ENCODE data around the gene CARTPT.
A peak's percentile ranks its signal among the peaks of the same experiment; 100 is the strongest.

Gene CARTPT

DNA sequence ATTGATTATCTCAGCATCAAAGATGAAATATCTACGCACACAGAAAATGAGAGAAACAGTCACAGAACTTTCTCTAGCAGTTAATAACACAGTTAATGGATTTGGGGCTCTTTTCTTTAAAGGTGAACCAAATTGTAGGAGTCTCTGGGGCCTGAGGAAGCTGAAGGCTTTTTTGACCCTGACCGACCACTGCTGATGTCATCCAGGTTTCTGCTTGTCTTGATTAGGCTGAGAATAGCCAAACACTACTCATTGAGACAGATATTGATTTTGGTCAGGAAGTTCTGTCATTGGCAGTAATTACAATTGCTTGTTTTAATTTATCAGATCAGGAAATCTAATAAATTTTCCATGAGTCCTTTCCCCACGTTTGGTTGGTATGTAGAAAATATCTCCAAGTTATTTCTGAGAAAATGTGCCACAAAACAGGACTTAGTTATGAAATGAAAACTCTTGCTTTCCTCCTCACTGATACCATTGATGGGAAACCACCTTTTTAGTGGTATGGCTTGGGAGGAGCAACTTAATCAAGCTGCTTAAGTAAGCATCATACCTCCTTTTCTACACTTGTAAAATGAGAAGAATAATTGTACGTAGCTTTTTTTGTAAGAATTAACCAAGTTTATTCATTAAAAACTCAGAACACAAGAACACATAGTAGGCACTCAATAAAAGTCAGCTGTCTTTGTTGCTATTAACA lies 19.7 kb downstream of the CARTPT start:
- no peak for DNase-seq

DNA sequence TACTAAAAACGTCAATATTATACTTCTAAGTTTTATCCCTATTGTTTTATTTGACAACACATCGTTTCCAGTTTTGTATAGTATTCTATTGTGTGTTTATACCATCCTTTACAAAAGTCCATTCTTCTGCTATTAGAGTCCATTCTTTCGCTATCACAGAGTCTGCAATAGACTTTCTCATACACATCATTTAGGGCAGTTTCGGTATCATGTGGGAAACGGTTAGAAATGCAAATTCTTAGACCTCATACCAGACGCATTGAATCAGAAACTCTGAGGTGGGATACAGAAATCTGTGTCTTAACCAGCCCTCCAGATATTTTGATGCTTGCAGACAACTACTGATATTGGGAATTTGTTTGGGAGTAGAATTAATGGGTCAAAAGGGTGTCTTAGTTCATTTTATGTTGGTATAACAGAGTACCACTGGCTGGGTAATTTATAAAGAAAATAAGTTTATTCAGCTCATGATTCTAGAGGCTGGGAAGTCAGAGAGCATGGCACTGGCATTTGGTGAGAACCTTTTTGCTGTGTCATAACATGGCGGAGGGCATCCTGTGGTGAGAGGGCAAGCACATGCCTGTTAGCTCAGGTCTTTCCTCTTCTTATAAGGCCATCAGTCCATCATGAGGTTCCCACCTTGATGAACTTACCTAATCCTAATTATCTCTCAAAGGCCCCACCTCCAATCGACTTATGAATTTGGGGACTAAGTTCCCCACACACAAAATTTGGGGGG lies 21.1 kb downstream of the CARTPT start:
- DNase-seq = no peak

DNA sequence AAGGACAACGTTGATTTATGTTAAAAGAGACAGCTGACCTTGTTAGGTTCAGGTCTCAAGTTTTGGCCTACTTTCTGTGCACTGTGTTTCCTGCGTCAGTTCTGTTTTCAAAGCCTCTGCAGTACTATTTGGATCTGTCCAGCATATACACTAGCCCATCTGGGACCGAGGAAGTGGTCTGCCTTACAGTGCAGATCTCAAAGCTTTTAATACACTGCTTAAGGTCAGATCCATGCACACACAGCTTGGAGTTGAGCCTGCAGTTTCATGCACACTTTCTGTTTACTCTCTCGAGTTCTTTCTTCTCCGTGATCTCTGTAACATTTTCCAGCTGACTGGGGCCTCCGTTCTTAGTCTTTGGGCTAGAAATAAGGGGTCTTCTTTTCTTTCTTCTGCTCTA lies 24.1 kb downstream of the CARTPT start:
- DNase-seq = no peak

DNA sequence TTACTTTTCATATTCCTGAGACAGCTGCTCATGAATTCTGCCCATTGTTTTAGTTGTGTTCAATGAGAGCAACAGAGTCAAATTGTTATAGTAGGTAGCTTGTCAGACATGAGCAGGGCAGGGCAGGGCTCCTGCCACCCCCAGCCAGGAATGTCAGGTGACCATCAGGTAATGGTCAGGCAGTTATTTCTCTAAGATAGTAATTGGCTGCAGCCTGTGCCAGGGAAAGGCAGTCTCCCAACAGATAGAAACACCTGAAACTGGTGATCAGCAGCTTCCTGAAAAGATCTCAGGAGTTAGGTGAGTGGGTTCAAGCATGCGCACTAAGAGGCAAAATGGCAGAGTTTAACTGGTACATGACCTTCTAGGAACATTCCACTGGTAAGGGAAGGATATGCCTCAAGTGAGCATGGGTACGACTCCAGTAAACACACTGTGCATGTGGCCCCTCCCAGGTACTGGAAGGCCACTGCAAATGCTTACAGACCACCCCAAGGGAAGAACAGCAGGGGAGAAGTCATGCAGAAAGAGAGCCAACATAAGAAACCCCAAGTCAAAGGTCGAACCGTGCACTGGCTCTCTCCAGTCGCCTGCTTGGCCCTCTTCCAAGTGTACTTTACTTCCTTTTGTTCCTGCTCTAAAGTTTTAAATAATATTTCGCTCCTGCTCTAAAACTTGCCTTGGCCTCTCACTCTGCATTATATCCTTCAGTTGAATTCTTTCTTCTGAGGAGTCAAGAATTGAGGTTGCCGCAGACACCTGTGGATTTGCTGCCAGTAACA lies 25.1 kb downstream of the CARTPT start:
- no peak for DNase-seq

DNA sequence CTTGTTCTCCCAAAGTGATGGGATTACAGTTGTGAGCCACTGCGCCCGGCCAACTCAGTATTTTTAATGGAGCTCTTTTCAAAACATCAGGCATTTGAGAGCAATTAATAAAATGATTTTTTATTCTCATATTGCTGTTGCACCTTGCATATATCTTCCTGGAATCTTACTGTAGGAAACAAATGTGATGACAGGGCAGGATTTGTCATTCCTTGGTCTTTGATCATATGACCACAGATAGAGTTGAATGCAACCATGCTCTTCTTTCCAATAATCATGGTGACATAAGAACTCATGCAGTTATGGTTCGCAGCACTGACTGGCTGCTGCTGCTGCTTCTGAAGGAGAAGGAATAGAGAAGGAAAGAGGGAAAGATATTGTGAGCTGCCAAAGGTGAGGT lies 28.1 kb downstream of the CARTPT start:
- DNase-seq = no peak

DNA sequence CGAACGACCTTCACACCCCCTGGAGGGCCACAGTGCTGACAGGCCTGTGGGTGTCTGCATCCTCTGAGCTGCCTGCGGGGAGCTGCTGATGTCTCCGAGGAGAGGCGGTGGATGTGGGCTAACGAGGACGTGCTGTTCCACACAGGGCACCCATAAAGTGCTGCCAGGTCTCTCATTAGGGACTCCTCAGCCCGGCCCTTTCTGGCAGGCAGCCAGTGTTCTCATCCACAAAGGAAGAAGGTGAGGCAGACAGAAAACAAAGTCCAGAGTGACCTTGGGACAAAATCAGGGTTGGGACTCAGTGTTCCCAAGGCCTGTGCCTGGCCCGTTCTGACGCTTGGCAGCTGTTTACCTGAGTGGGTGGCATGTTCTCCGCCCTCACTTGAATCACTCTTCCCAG lies 29.3 kb downstream of the CARTPT start:
- no peak for DNase-seq

DNA sequence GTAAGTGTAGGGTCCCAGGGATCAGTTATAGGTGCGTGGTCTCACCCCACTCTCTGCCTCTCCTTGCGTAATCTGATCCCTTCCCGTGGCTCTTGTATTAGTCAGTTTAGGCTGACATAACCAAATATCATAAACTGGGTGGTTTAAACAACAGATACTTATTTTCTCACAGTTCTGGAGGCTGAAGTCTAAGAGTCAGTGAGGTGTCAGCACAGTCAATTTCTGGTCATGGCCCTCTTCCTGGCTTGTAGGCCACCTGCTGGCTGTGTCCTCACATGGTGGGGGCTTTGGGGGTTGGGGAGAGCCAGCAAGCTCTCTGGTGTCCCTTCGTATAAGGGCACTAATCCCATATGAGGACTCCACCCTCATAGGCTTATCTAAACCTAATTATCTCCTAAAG lies 32.3 kb downstream of the CARTPT start:
- DNase-seq = no peak

DNA sequence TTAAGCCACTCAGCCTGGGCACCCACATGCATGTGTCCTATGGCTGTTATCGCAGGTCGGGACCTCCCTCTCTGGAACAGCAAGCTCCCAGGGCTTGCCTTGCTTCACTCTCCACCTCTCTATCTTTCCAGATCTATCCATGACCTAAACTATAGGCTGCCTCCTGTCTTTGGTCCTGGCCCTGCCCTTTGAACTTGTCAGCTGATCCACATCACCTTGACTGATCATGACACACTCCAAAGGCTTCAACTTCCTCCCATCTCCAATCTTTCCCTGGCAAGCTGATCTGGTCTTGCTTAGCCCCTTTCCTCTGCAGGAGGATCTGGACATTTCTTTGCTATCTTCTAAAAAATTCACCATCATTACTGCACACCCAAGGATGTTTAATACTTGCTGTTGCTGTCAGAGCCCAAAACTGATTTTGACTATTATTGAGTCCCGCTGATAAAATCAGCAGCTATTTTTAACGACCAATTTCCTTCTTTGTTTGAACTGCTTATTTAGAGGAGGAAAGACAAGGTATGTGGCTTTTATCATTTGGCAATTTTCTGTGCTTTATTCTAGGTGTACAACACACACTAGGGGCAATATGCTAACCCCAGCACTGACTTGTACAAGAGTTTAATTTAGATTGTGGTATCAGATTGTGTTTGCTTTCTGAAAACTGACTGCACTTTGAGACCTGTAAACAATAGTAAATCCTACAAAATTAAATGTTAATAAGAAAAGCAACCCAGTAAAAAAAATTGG lies 33.5 kb downstream of the CARTPT start:
- DNase-seq = no peak

DNA sequence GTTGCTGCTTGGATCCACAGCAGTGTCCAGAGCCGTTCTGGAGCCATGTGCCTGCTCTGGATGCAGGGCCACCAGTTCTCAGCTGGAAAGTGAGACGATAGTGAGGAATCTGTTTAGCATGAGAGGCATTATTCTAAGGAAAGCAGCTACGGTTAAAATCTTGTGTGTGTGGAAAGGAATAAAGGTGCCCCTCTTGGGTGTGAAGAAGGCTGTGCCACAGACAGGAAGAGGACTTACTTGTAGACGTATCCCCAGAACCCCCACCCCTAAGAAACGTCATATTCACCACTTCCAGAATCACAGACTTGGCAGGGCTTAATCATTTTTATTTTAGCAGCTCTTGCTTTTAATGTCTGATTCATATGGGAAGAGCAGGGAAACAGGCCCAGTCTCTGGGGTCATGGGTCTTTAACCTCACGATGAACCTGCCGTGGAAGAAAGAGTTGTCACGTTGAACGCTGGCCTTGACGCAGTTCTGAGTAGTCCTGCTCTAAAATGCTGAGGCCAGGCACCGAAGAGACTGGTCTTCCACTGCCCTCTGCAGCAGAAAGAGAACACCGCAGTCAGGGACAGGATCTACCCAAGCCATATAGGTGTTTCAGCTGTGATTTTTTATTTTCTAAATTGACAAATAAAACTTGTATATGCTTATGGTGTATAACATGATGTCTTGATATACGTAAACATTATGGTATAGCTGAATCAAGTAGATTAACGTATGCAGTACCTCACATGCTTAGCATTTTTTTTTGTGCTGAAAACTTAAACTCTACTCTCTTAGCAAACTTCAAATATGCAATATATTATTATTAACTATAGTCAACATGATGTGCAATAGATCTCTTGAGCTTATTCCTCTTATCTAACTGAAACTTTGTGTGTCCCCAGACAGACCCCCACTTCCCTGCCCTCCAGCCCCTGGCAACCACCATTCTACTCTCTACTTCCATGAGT lies 38.8 kb downstream of the CARTPT start:
- DNase-seq = peak; percentile 67

DNA sequence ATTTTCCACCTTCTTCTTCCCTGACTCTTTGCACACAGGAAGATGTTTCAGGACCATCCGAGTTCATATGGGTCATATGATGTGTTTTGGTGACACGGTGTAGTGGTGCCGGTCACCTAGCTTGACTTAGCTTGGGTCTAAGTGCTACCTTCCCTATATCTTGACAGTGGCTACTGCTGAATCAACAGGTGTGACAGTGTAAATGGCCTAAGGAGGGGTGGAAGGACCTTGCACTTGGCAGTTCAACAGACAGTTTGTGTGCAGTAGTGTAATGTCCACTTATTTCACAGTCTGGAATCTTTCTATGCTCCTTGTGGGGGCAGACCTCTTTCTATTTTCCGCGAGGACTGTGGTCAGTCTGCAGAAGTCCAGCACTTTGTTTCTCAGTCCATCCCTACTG lies 43.8 kb downstream of the CARTPT start:
- no peak for DNase-seq

DNA sequence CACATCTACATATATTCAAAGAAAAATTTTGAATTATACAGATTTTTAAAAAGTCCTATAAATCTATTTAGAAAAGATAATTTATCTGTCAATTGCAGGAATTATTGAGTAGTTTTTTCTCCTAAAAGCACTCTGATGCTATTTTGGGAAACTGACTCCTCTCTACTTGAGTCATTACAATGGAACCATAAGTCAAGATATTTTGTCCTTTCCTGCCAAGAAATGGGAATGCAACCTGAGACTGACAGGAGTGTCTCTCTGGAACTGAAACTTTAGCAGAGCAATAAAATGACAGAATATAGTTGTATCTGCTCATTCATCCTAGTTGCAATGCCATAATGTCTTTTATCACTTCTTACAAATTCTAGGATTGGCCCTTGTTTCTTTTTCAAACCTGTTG lies 48.6 kb downstream of the CARTPT start:
- no peak for DNase-seq

DNA sequence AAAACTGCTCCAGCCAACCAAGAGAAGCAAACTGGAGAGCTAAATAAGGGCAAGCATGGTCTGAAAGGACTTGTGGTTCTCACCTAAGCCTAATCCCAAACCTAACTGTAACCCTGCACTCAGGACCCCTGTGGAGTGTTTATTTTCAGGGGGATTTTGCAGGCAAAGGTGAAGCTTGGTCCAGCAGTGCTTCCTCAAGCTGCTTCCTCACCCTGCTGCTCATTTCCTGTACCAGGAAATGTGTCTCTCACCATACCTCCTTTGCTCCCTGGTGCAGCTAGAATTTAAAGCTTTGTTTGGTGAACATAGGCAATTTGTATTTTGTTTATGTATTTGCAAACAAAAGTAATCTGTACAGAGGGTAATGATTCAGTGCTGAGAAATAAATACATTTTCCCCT lies 50.2 kb downstream of the CARTPT start:
- no peak for DNase-seq

DNA sequence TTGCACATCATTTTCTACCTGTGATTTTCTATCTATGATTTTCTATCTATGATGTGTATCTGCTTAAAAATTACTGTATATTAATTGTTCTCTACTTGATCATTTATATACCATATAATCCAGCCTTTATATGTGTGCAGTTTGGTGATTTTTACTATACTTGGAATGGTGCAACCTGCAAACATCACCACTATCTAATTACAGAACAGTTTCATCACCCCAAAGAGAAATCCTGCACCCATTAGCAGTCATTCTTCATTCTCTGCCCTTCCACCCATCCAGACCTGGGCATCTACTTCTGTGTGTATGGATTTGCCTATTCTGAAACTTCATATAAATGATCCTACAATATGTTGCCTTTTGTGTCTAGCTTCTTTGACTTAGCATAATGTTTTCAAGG lies 51.3 kb downstream of the CARTPT start:
- DNase-seq = no peak

All from RPMI8226 (cell line).